ENCODE measurements around the gene SLC30A3. TPM values are rescaled to one million over a fixed set of nuclear protein-coding genes. Genes with fewer than 3 reads are reported as not detected.

Gene SLC30A3
- total and polyA plus RNA-seq, 2 of the 13 experiments (the other 11 are each of a cell fraction or from before 2014, with no cell fraction given): 0.38 to 0.79 TPM

DNA sequence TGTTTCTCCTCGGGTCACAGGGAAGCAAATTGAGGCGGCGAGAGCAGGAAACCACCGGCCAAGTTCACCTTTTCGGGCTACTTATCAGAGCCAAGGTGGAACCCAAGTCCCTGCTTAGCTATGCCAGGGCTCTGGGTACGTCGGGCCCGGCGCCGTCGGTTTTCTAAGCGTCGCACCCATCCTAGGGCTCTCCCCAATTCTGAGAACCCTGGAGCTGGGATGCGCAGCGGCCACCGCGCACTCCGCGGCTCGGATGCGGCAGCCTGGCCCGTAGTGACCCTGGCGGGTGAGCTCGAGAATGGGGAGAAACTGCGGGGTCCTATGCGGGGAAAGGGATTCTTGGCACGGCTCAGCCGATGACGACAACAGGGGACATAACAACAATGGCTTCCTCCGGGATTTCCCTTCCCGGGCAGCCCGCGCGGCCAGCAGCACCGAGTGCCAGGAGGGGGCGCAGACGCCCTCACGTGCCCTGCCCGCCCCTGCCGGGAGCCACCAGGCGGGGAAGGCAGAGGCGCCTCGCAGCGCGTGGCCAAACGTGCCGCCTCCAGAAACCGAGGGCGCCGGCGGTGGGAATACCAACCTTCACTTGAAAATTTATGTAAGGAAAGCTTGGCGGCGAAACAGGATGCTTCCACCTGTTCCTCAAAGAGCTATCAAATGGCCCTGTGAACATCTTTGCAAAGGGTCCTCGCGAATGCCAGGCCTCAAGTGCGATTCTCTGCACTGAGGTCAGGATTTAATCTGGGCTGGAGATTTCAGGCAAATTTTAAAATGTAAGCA is 2.1 kb upstream of the SLC30A3 start (continued):
- TF ChIP-seq, protein P1, sequence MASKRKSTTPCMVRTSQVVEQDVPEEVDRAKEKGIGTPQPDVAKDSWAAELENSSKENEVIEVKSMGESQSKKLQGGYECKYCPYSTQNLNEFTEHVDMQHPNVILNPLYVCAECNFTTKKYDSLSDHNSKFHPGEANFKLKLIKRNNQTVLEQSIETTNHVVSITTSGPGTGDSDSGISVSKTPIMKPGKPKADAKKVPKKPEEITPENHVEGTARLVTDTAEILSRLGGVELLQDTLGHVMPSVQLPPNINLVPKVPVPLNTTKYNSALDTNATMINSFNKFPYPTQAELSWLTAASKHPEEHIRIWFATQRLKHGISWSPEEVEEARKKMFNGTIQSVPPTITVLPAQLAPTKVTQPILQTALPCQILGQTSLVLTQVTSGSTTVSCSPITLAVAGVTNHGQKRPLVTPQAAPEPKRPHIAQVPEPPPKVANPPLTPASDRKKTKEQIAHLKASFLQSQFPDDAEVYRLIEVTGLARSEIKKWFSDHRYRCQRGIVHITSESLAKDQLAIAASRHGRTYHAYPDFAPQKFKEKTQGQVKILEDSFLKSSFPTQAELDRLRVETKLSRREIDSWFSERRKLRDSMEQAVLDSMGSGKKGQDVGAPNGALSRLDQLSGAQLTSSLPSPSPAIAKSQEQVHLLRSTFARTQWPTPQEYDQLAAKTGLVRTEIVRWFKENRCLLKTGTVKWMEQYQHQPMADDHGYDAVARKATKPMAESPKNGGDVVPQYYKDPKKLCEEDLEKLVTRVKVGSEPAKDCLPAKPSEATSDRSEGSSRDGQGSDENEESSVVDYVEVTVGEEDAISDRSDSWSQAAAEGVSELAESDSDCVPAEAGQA (IDR thresholded peaks at IDR 0.05; ENCODE audit: low read depth): 0 out of 2 replicates have a peak, but pooled peaks have one; percentile 26
- TF ChIP-seq, protein P1 (CRISPR knock-in tag; IDR thresholded peaks at IDR 0.05; ENCODE audit: borderline replicate concordance): no peak
- TF ChIP-seq ZNF337 (CRISPR knock-in tag; IDR thresholded peaks at IDR 0.05; ENCODE audit: borderline replicate concordance, low read depth) (no peak), NCOR1 (IDR thresholded peaks at IDR 0.05; ENCODE audit: borderline replicate concordance, low read length) (no peak), ZNF83 (CRISPR knock-in tag; IDR thresholded peaks at IDR 0.05; ENCODE audit: borderline replicate concordance) (no peak), BRCA1 (CRISPR knock-in tag; IDR thresholded peaks at IDR 0.05) (no peak), ZMYM3 (CRISPR knock-in tag; IDR thresholded peaks at IDR 0.05) (peak; percentile 45; the same call in 1 of the 2 replicates), FOXA3 (CRISPR knock-in tag; IDR thresholded peaks at IDR 0.05) (peak; percentile 63), ZNF781 (CRISPR knock-in tag; IDR thresholded peaks at IDR 0.05; ENCODE audit: borderline replicate concordance, not compliant biosample characterization) (no peak), ZBTB42 (CRISPR knock-in tag; IDR thresholded peaks at IDR 0.05) (no peak), TEAD2 (CRISPR knock-in tag; IDR thresholded peaks at IDR 0.05) (0 out of 2 replicates have a peak, but pooled peaks have one; percentile 48), ZNF788 (CRISPR knock-in tag; IDR thresholded peaks at IDR 0.05; ENCODE audit: borderline replicate concordance) (peak; percentile 77; the same call in 1 of the 2 replicates), SNAI1 (CRISPR knock-in tag; IDR thresholded peaks at IDR 0.05; ENCODE audit: borderline replicate concordance) (no peak), IRX3 (CRISPR knock-in tag; IDR thresholded peaks at IDR 0.05; ENCODE audit: borderline replicate concordance, low read depth) (no peak), KAT7 (CRISPR knock-in tag; IDR thresholded peaks at IDR 0.05; ENCODE audit: borderline replicate concordance) (peak; percentile 49; the same call in 1 of the 2 replicates), ZFP1 (CRISPR knock-in tag; IDR thresholded peaks at IDR 0.05) (no peak)
- TF ChIP-seq, protein P2, sequence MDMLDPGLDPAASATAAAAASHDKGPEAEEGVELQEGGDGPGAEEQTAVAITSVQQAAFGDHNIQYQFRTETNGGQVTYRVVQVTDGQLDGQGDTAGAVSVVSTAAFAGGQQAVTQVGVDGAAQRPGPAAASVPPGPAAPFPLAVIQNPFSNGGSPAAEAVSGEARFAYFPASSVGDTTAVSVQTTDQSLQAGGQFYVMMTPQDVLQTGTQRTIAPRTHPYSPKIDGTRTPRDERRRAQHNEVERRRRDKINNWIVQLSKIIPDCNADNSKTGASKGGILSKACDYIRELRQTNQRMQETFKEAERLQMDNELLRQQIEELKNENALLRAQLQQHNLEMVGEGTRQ (IDR thresholded peaks at IDR 0.05; ENCODE audit: low read depth, low read length): peak; percentile 67
- TF ChIP-seq, protein P2 (CRISPR knock-in tag; IDR thresholded peaks at IDR 0.05; ENCODE audit: borderline replicate concordance): peak; percentile 80; the same call in 1 of the 2 replicates
- TF ChIP-seq, protein P3, sequence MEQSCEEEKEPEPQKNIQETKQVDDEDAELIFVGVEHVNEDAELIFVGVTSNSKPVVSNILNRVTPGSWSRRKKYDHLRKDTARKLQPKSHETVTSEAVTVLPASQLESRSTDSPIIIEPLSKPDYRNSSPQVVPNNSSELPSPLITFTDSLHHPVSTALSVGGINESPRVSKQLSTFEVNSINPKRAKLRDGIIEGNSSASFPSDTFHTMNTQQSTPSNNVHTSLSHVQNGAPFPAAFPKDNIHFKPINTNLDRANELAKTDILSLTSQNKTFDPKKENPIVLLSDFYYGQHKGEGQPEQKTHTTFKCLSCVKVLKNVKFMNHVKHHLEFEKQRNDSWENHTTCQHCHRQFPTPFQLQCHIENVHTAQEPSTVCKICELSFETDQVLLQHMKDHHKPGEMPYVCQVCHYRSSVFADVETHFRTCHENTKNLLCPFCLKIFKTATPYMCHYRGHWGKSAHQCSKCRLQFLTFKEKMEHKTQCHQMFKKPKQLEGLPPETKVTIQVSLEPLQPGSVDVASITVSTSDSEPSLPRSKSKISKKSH (CRISPR knock-in tag; IDR thresholded peaks at IDR 0.05; ENCODE audit: borderline replicate concordance): peak; percentile 19; the same call in 1 of the 2 replicates
